ENCODE measurements around the gene ELOVL6.

GRCh38 chr4:110156442-110156841, 42.0 kb downstream of the ELOVL6 start:
- no peak for TF ChIP-seq CTCF (IDR thresholded peaks at IDR 0.05)
- TF ChIP-seq EP300 (IDR thresholded peaks at IDR 0.05), result no peak
- TF ChIP-seq POLR2A (IDR thresholded peaks at IDR 0.05), result no peak
